NCI-H2196 treated with DMSO at 0.1 percent for 48 hours (cell line): ENCODE data around the gene CNTNAP2.
"Not testable (repeated sequence)": the region's sequence is repeated elsewhere in the genome, so short reads cannot be mapped to it uniquely, and the experiment has no call there.

Experiments
- DNase-seq: peaks from one replicate; lab custom pipeline; 2025; ENCODE audit not compliant: unreplicated experiment; lab: John Stamatoyannopoulos, UW

The CNTNAP2 gene

GRCh38 chr7:148042935-148043631, 1926.5 kb downstream of the CNTNAP2 start:
- DNase-seq, result no peak

GRCh38 chr7:148044173-148044572, 1927.6 kb downstream of the CNTNAP2 start:
- DNase-seq, result peak; percentile 86

GRCh38 chr7:148045521-148045920, 1928.9 kb downstream of the CNTNAP2 start:
- peak; percentile 45 for DNase-seq

DNA sequence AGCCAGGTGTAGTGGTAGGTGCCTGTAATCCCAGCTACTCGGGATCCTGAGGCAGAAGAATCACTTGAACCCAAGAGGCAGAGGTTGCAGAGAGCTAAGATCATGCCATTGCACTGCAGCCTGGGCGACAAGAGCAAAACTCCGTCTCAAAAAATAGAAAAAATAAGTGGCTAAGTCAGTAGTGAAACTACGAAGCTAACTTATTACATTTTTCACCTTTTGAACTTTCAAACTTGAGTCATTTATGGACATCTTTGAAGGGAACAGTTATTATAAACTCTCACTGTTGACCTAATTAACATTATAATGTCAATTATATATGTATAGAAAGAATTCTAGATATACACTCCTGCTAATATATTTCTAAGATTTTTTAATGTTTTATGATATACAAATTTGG, 1932.5 kb downstream of the CNTNAP2 start:
- DNase-seq, result no peak

- no peak for DNase-seq
Measured at GRCh38 chr7:148050492-148051158, 1934.0 kb downstream of the CNTNAP2 start.

DNA sequence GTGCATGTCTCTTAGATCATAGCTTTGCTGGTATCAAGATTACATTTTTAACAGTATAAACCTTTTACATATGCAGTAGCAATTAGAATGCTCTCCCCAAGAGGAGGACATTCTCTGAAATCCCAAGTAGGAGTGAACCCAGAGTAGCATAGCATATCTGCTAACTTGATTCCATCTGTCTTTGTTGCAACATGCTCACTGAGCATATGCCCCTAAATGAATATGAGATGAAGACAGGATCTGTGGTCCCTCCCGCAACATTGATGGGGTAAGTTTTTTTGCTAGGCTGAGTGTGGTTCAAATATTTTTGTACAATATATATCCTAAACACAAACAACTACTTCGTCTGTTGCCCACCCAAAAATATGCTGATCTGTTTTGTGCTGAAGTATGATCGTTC, 1939.8 kb downstream of the CNTNAP2 start:
- DNase-seq, result no peak

GRCh38 chr7:148058092-148058491, 1941.5 kb downstream of the CNTNAP2 start:
- peak; percentile 72 for DNase-seq

DNA sequence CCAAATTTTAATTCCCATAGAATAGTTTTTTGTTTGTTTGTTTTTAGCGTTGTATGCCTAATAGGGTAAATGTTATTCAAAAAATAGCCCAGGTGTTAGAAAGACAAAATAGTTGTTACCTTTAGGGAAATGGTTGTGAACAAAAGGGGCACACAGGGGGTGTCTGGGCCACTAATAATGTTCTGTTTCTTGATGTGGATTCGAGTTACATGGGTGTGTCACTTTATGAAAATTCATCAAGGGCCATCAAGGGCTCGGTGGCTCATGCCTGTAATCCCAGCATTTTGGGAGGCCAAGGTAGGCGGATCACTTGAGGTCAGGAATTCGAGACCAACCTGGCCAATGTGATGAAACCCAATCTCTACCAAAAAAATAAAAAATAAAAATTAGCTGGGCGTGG, 1942.2 kb downstream of the CNTNAP2 start:
- DNase-seq, result no peak

DNA sequence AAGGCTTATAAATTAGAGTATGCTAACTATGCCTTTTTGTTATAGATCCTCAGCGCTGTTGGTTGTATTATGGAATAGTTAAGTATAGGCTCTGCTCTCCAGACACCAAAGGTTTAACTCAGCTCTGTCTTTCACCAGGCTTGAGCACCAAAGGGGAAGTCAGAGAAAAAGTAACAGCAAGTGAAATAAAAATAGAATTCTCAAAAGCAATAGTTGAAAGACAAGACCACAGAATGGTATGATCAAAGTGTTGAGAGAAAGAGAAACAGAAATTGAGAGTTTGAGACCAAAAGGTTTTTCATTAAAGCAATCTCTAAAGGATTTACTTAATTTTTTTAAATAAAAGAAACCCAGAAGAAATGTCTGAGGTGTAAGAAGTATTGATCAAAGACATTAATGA, 1944.1 kb downstream of the CNTNAP2 start:
- DNase-seq, result no peak

DNA sequence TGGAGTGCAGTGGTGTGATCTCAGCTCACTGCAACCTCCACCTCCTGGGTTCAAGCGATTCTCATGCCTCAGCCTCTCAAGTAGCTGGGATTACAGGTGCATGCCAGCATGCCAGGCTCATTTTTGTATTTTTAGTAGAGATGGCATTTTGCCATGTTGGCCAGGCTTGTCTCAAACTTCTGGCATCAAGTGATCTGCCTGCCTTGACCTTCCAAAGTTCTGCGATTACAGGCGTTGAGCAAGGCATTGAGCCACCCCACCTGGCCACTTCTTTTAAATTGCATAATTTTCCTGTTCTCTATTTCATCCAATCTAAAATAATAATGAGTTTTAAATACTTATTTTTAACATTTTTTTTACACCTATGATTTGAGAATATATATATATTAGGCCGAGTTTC, 1961.5 kb downstream of the CNTNAP2 start:
- not testable (repeated sequence) for DNase-seq

- DNase-seq, result no peak
Measured at GRCh38 chr7:148079206-148080080, 1962.8 kb downstream of the CNTNAP2 start.

- DNase-seq, result no peak
Measured at GRCh38 chr7:148083448-148083847, 1966.8 kb downstream of the CNTNAP2 start.

- peak; percentile 49 for DNase-seq
Measured at GRCh38 chr7:148084138-148084537, 1967.5 kb downstream of the CNTNAP2 start.

GRCh38 chr7:148091882-148092281, 1975.3 kb downstream of the CNTNAP2 start:
- no peak for DNase-seq

GRCh38 chr7:148093375-148094166, 1977.0 kb downstream of the CNTNAP2 start:
- DNase-seq, result no peak

DNA sequence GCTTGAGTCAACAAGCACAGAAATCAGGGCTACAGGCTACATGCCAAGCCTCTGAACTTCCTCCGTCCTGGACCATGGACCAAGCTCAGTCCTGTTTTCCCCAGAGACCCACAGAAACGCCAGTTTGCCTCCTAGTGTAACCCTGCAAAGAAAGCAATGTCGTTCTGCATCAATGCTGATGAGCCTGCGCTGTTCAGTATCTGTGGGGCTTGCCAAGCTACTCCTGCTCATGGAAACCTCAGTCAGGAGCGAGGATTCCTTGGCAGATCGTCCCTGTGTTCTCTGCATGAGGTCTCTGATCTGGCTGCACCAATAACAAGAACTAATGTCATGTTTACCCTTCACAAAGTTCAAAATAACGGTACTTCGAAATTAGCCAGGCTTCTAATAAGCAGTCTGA, 1978.5 kb downstream of the CNTNAP2 start:
- DNase-seq, result no peak

- no peak for DNase-seq
Measured at GRCh38 chr7:148104136-148104716, 1987.6 kb downstream of the CNTNAP2 start.

GRCh38 chr7:148104924-148105323, 1988.3 kb downstream of the CNTNAP2 start:
- no peak for DNase-seq

- no peak for DNase-seq
Measured at GRCh38 chr7:148105853-148106252, 1989.3 kb downstream of the CNTNAP2 start.

DNA sequence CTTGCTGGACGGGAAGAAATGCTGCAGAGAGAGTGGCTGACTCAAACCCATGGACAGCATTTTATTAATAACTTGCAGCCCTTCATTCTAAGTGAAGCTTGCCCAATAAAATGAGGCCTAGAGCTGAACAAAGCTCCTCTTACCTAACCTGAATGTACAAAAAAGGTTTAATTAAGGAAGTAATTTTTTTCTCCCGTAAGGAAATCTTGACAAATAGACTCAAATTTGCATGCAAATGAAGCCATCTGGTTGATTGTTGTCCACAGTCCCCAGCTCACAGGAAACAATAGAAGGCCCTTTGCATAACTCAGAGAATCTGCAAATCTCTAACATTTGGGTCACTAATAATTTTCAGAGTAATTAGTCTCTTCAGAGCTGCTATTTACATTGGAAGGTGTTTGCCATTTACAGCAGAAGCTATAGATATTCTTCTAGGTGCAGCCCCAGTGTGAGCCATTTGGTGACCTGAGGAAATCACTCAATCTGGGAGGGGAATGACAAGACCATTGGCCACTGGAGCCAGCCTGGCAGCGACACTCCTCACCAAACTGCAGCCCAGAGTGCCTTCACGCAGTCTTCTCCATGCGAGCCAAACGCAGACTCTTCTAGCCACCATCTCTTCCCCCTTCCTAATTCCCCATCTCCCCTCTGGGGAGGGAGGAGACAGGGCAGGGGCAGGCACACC, 1991.0 kb downstream of the CNTNAP2 start:
- DNase-seq, result no peak
